Progenitor cell of endocrine pancreas (in vitro differentiated cells): ENCODE results near the gene ANGPTL7. TPM values are rescaled to one million over a fixed set of nuclear protein-coding genes. Genes with fewer than 3 reads are reported as not detected.

Source experiments
- DNase-seq: peaks from one replicate; pipeline ENCODE4 v3.0.0; 2021; ENCODE audit warnings: low spot score; ENCODE audit not compliant: unreplicated experiment
- H3K27ac Mint-ChIP-seq: 2 replicates; pipeline ENCODE4 v1.8.0; 2021; ENCODE audit warnings: mild to moderate bottlenecking, moderate library complexity, mixed read lengths
- H3K27me3 Mint-ChIP-seq: 2 replicates; pipeline ENCODE4 v1.8.0; 2021; ENCODE audit warnings: mixed read lengths
- H3K36me3 Mint-ChIP-seq: 2 replicates; pipeline ENCODE4 v1.8.0; 2022; ENCODE audit warnings: mixed read lengths; ENCODE audit not compliant: insufficient read depth
- H3K4me1 Mint-ChIP-seq: 2 replicates; pipeline ENCODE4 v1.8.0; 2021; ENCODE audit warnings: low read depth, mixed read lengths
- H3K4me3 Mint-ChIP-seq: 2 replicates; pipeline ENCODE4 v1.8.0; 2021; ENCODE audit warnings: low read depth, mild to moderate bottlenecking, moderate library complexity, mixed read lengths
- H3K9me3 Mint-ChIP-seq: 2 replicates; pipeline ENCODE4 v1.8.0; 2021; ENCODE audit warnings: low read depth, mixed read lengths
- CTCF ChIP-seq: fragments of 200-600 bp; sonication (generic); IDR thresholded peaks from one replicate; pipeline ENCODE4 v1.5.0; 2021; ENCODE audit warnings: antibody characterized with exemption, mild to moderate bottlenecking; ENCODE audit not compliant: unreplicated experiment
- total RNA-seq: library from RNA; stranded (reverse); gene quantifications from 2 replicates; pipeline ENCODE4 v1.2.1, GENCODE V29; 2021

ANGPTL7 gene
- total RNA-seq, 1 donor from 2014 or later = not detected

DNA sequence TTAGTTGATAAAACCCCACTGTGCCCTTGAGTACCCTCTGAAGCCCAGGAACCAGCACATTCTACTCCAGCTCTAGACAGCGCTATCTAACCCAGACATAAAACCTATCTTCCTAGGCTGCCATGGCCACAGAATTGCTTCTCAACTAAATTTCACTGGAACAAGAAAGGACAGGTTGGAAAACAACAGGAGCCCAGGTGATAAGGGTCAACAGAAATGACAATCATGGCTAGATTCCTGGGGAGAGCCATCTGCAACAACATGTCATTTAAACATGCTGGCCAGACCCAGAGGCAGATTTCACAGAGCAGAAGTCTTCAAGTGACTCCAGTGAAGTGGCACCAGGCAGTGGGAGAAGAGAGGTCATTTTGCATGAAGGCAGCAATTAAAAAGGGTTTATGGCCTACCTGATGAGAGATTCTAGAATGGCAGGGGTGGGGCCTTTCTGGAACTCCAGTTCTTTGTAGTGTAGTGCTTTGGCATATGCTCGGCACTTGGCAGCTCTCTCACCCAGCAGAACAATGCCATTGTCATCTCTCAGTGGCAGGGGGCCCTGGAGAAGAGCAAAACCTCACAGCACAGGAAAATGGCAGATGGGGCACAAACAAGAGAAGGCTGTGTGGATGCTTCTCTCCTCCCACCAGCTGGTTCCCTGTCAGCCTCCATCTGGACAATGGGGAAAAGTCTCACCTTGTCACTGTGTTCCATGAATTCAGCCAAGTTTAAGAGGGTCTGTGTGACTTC, 9.9 kb downstream of the ANGPTL7 start:
- no peak overlapping the region for H3K27ac Mint-ChIP-seq
- TF ChIP-seq CTCF = no peak
- H3K9me3 Mint-ChIP-seq = no peaks in the 10 kb centered on the region
- H3K4me3 Mint-ChIP-seq = no peak overlapping the region
- DNase-seq = no peak
- H3K36me3 Mint-ChIP-seq = peaks cover 31% of the 10 kb centered on the region
- peaks cover 12% of the 10 kb centered on the region for H3K4me1 Mint-ChIP-seq
- no peaks in the 10 kb centered on the region for H3K27me3 Mint-ChIP-seq

GRCh38 chr1:11204396-11205190, 15.4 kb downstream of the ANGPTL7 start:
- DNase-seq = no peak
- Mint-ChIP-seq H3K36me3 (peaks cover 12% of the 10 kb centered on the region), H3K27me3 (no peaks in the 10 kb centered on the region), H3K9me3 (no peaks in the 10 kb centered on the region), H3K4me1 (no peaks in the 10 kb centered on the region), H3K27ac (no peak overlapping the region), H3K4me3 (no peak overlapping the region)
- TF ChIP-seq CTCF = no peak

- no peak overlapping the region for H3K27ac Mint-ChIP-seq
- peaks cover 22% of the 10 kb centered on the region for H3K36me3 Mint-ChIP-seq
- TF ChIP-seq CTCF = no peak
- no peaks in the 10 kb centered on the region for H3K9me3 Mint-ChIP-seq
- no peak for DNase-seq
- H3K4me3 Mint-ChIP-seq = no peak overlapping the region
- H3K27me3 Mint-ChIP-seq = no peaks in the 10 kb centered on the region
- H3K4me1 Mint-ChIP-seq = no peaks in the 10 kb centered on the region
Measured at GRCh38 chr1:11207898-11208611, 18.9 kb downstream of the ANGPTL7 start.

DNA sequence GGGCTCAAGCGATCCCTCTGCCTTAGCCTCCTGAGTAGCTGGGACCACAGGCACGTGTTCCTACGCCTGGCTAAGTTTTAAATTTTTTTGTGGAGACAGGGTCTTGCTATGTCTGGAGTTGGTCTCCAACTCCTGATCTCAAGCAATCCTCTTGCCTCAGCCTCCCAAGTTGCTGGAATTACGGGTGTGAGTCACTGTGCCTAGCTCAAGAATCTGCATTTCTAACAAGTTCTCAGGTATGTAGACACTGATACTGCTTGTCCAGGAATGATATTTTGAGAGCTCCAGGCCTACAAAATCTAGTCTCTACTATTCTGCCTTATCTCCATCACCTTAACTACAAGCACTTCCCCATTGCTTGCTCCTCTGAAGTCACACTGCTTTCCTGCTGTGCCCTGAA, 22.3 kb downstream of the ANGPTL7 start:
- no peaks in the 10 kb centered on the region for H3K9me3 Mint-ChIP-seq
- no peak for DNase-seq
- no peak overlapping the region for H3K27ac Mint-ChIP-seq
- TF ChIP-seq CTCF = no peak
- no peaks in the 10 kb centered on the region for H3K27me3 Mint-ChIP-seq
- no peaks in the 10 kb centered on the region for H3K4me1 Mint-ChIP-seq
- H3K4me3 Mint-ChIP-seq = no peak overlapping the region
- peaks cover 26% of the 10 kb centered on the region for H3K36me3 Mint-ChIP-seq

- Mint-ChIP-seq H3K9me3 (no peaks in the 10 kb centered on the region), H3K36me3 (peaks cover 26% of the 10 kb centered on the region), H3K27me3 (no peaks in the 10 kb centered on the region), H3K4me3 (no peak overlapping the region), H3K4me1 (no peaks in the 10 kb centered on the region), H3K27ac (no peak overlapping the region)
- DNase-seq = no peak
- no peak for TF ChIP-seq CTCF
Measured at GRCh38 chr1:11211925-11212587, 22.9 kb downstream of the ANGPTL7 start.
